Measurements from ENCODE around the gene PARVG.

PARVG gene

GRCh38 chr22:44256556-44257485 is 76.1 kb downstream of the PARVG start:
- DNase-seq (ENCODE audit: low read depth, low spot score): no peak
- TF ChIP-seq CTCF (IDR thresholded peaks at IDR 0.05; ENCODE audit: low read depth, low read length): no peak
- no peak overlapping the region for H3K4me3 ChIP-seq (ENCODE audit: low read depth, low read length)
- in situ Hi-C loops (cut with HindIII; ENCODE audit: low sequenced_read_pairs): no loop called here
